DOHH2 (cell line): ENCODE data around the gene ATP5F1D.
"Not testable (repeated sequence)": the region's sequence is repeated elsewhere in the genome, so short reads cannot be mapped to it uniquely, and the experiment has no call there.

Experiments
- H3F3A ChIP-seq: fragments of 200-600 bp; sonication (generic), shearing (Covaris generic); 2 replicates; pipeline ENCODE4 v1.6.0; 2016; ENCODE audit warnings: antibody characterized with exemption, mild to moderate bottlenecking; ENCODE audit not compliant: control insufficient read depth, insufficient read depth
- H3K27ac ChIP-seq: fragments of 200-600 bp; sonication (generic); 2 replicates; pipeline ENCODE4 v1.5.1; 2014; ENCODE audit warnings: low read depth, mild to moderate bottlenecking, low read length, moderate library complexity
- H3K27me3 ChIP-seq: fragments of 200-600 bp; sonication (generic); 2 replicates; pipeline ENCODE4 v1.6.1; 2014; ENCODE audit warnings: mild to moderate bottlenecking, low read length, mixed read lengths; ENCODE audit not compliant: control insufficient read depth
- H3K36me3 ChIP-seq: fragments of 200-600 bp; sonication (generic); 2 replicates; pipeline ENCODE4 v1.6.1; 2014; ENCODE audit warnings: mild to moderate bottlenecking, low read length, moderate library complexity, mixed read lengths; ENCODE audit not compliant: control insufficient read depth
- H3K4me1 ChIP-seq: fragments of 200-600 bp; sonication (generic); 2 replicates; pipeline ENCODE4 v1.6.1; 2014; ENCODE audit warnings: mild to moderate bottlenecking, low read length, mixed read lengths; ENCODE audit not compliant: control insufficient read depth
- H3K4me2 ChIP-seq: fragments of 200-600 bp; sonication (generic); 2 replicates; pipeline ENCODE4 v1.6.0; 2014; ENCODE audit warnings: mild to moderate bottlenecking, low read length, moderate library complexity
- H3K4me3 ChIP-seq: fragments of 200-600 bp; sonication (generic); 2 replicates; pipeline ENCODE4 v1.5.1; 2014; ENCODE audit warnings: mild to moderate bottlenecking, low read length, mixed read lengths
- H3K79me2 ChIP-seq: fragments of 200-600 bp; sonication (generic); 2 replicates; pipeline ENCODE4 v1.6.1; 2014; ENCODE audit warnings: mild to moderate bottlenecking, low read length, mixed read lengths; ENCODE audit not compliant: control insufficient read depth
- H3K9me2 ChIP-seq: fragments of 200-600 bp; sonication (generic); replicated peaks from 2 replicates; pipeline ENCODE4 v1.6.1; 2014; ENCODE audit warnings: mild to moderate bottlenecking, low read length, mixed read lengths; ENCODE audit not compliant: control insufficient read depth
- H3K9me3 ChIP-seq: fragments of 200-600 bp; sonication (generic); 2 replicates; pipeline ENCODE4 v1.6.1; 2014; ENCODE audit warnings: antibody characterized with exemption, low read length, mixed read lengths; ENCODE audit not compliant: control insufficient read depth, insufficient read depth
- H4K20me1 ChIP-seq: fragments of 200-600 bp; sonication (generic); 2 replicates; pipeline ENCODE4 v1.6.0; 2014; ENCODE audit warnings: low read depth, mild to moderate bottlenecking, antibody characterized with exemption, low read length, moderate library complexity; ENCODE audit not compliant: control insufficient read depth, insufficient read depth
- CTCF ChIP-seq: fragments of 200-600 bp; sonication (generic); IDR thresholded peaks from one replicate; pipeline ENCODE4 v1.5.1; 2014; ENCODE audit warnings: antibody characterized with exemption, mild to moderate bottlenecking, low read depth, low read length; ENCODE audit not compliant: poor library complexity, severe bottlenecking
- EZH2phosphoT487 ChIP-seq: fragments of 200-600 bp; sonication (generic); IDR thresholded peaks from 2 replicates; pipeline ENCODE4 v1.6.1; 2017; ENCODE audit warnings: borderline replicate concordance, mild to moderate bottlenecking, antibody characterized with exemption, low read length, moderate library complexity, mixed read lengths

ATP5F1D gene

GRCh38 chr19:1241417-1242095 lies at the start of gene ATP5F1D:
Gene ATP5F1D (plus strand): TSS chr19:1241751. CDS start chr19:1241851, 100 bp downstream.
- Histone ChIP-seq H4K20me1 (no peaks in the 10 kb centered on the region), H3K27me3 (peaks cover 25% of the 10 kb centered on the region), H3K4me3 (peak within 1 kb of the TSS; percentile 95), H3F3A (peaks cover 20% of the 10 kb centered on the region), H3K27ac (peak within 1 kb of the TSS; percentile 52), H3K9me2 (no peaks in the 10 kb centered on the region), H3K4me1 (peaks cover 59% of the 10 kb centered on the region), H3K4me2 (peak within 1 kb of the TSS; percentile 99), H3K79me2 (peaks cover 43% of the 10 kb centered on the region), H3K36me3 (peaks cover 32% of the 10 kb centered on the region), H3K9me3 (no peaks in the 10 kb centered on the region)
- TF ChIP-seq EZH2phosphoT487 (no peak), CTCF (no peak)

- TF ChIP-seq EZH2phosphoT487, result no peak
- TF ChIP-seq CTCF, result no peak
- Histone ChIP-seq H3K4me1 (peaks cover 9% of the 10 kb centered on the region), H4K20me1 (no peaks in the 10 kb centered on the region), H3K9me3 (no peaks in the 10 kb centered on the region), H3K4me2 (no peak overlapping the region), H3K36me3 (no peaks in the 10 kb centered on the region), H3F3A (no peaks in the 10 kb centered on the region), H3K27ac (no peak overlapping the region), H3K27me3 (no peaks in the 10 kb centered on the region), H3K79me2 (no peaks in the 10 kb centered on the region), H3K4me3 (no peak overlapping the region), H3K9me2 (no peaks in the 10 kb centered on the region)
Measured at GRCh38 chr19:1199531-1199930, 42.0 kb upstream of the ATP5F1D start.

GRCh38 chr19:1200614-1201013 lies 40.9 kb upstream of the ATP5F1D start:
- not testable (repeated sequence) for H3K79me2 ChIP-seq, H3K4me2 ChIP-seq, H3F3A ChIP-seq, H3K9me3 ChIP-seq, H3K4me3 ChIP-seq, H3K27me3 ChIP-seq, H3K36me3 ChIP-seq, H3K27ac ChIP-seq, H3K9me2 ChIP-seq, H4K20me1 ChIP-seq
- H3K4me1 ChIP-seq, result peaks cover 16% of the 10 kb centered on the region

- Histone ChIP-seq H3K9me3 (no peaks in the 10 kb centered on the region), H3K79me2 (peaks cover 44% of the 10 kb centered on the region), H3K4me2 (peak within 1 kb of the TSS; percentile 100), H4K20me1 (no peaks in the 10 kb centered on the region), H3F3A (no peaks in the 10 kb centered on the region), H3K4me1 (peaks cover 22% of the 10 kb centered on the region), H3K4me3 (peak within 1 kb of the TSS; percentile 88), H3K9me2 (no peaks in the 10 kb centered on the region), H3K27ac (peak within 1 kb of the TSS; percentile 62), H3K27me3 (no peaks in the 10 kb centered on the region), H3K36me3 (peaks cover 29% of the 10 kb centered on the region)
- no peak for TF ChIP-seq CTCF
- no peak for TF ChIP-seq EZH2phosphoT487
Measured at GRCh38 chr19:1205114-1206099, 36.1 kb upstream of the ATP5F1D start, which contains the start of gene STK11. Gene STK11 (plus strand): TSS chr19:1205778. CDS start chr19:1206914, 1,136 bp downstream.
